GM18909 (cell line): ENCODE results near the gene KLHDC8B.
"Not testable (repeated sequence)": the region's sequence is repeated elsewhere in the genome, so short reads cannot be mapped to it uniquely, and the experiment has no call there.

ENCODE experiments used
- ATAC-seq: cut with Tn5 transposase; IDR thresholded peaks from one replicate; pipeline ENCODE4 v1.9.1; 2021; ENCODE audit warnings: mild to moderate bottlenecking; ENCODE audit not compliant: unreplicated experiment, poor library complexity

Gene KLHDC8B

DNA sequence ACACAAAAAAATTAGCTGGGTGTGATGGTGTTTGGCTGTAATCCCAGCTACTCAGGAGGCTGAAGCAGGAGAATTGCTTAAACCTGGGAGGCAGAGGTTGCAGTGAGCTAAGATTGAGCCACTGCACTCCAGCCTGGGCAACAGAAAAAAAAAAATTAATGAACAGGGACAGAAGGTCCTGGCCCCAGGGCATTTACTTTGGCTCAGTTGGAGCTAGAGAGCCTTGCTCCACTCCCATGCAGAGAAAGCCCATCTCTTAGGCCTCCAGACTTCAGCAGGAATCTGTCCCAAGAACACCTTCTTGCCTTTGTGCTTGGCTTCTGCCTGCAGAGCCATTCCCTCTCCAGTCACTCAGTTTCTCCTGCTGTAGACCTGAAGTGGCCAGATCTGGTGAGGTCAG lies 8.7 kb downstream of the KLHDC8B start:
- no peak for ATAC-seq

DNA sequence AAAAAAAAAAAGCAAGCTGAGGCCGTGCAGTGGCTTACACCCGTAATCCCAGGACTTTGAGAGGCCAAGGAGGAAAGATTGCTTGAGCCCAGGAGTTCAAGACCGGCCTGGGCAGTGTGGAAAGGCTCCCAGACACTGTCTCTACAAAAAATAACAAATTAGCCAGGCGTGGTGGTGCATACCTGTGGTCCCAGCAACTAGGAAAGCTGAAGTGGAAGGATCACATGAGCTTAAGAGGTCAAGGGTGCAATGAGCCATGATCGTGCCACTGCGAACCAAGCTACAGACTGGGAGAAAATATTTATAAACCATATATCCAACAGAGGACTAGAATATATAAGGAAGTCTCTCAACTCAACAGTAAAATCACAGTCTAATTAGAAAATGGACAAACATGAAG lies 10.0 kb downstream of the KLHDC8B start:
- ATAC-seq, result no peak

DNA sequence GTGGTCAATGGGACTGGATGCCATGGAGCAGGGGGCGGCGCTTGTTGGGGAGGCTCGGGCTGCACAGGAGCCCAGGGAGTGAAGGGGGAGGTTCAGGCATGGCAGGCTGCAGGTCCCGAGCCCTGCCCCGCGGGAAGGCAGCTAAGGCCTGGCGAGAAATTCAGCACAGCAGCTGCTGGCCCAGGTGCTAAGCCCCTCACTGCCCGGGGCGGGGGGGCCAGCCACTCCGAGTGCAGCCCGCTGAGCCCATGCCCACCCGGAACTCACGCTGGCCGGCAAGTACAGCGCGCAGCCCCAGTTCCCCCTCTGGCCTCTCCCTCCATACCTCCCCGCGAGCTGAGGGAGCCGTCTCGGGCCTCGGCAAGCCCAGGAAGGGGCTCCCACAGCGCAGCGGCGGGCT lies 11.3 kb downstream of the KLHDC8B start:
- no peak for ATAC-seq

DNA sequence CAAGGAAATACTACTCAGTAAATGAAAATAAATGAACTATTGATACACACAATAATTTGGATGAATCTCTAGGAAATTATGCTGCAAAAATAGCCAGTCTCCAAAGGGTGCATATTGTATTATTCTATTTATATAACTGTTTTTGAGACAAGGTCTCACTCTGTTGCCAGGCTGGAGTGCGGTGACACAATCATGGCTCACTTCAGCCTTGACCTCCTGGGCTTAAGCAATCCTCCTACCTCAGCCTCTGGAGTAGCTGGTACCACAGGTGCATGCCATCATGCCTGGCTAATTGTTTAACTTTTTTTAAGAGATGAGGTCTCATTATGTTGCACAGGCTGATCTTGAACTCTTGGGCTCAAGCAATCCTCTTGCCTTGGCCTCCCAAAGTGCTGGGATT lies 12.5 kb downstream of the KLHDC8B start:
- no peak for ATAC-seq

DNA sequence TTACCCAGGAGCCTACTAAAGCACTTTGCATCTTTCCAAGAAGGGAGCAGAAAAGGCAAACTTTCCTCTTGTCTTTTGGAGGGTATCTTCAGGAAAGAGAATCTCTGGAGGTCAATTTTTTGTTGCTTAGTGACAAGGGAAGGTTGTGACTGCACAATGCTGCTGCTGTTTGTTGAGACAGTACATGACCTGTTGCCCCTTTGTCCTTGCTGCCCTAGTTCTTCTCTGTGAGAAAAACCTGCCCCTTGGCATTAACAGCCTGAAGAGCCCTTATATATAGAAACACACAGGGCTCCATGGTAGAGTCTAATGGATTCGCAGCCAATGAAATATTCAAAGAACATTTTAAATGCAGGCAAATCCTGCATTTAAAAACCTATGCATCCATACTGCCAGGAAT lies 20.3 kb downstream of the KLHDC8B start:
- ATAC-seq, result no peak

DNA sequence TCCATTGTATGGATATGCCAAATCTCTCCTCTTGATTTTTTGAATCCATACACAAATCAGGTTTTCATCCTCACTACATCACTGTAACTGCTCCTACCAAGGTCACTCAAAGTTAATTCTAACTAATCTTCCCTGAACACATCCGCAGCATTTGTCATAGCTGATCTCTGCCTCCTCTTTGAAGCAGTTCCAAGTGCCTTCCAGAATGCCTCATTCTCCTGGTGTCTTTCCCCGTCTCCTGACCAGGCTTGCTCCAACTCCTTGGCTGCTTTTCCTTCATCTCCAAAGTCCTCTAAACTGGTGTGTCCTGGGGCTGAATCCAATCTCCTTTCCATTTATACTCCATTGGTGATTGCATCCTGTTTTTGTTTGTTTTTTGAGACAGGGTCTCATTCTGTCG lies 26.8 kb downstream of the KLHDC8B start:
- no peak for ATAC-seq

DNA sequence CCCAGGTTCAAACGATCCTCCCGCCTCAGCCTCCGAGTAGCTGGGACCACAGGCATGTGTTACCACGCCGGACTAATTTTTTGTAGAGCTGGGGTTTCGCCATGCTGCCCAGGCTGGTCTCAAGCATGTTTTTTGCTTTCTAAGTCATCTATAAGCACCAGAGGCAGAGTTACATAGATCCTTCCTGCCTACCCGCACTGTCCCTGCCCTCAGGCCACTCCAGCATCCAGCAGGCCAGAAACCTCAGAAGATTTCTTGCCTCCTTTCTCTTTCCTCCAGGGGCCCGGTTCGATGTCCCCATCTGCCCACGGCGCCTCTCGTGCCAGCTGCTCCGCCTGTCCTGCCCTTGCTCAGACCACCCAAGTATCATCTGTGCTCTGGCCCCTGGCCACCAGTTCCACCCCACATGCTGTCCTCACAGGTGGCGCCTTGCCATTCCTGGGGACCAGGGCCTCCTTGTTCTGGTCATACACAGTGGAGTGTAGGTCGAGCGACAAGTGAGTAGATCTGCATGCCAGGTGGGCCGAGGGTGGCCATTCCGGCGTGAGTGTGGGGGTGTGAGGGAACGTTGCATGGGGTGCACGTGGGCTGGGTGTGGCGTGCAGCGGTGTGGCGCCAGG lies 27.3 kb downstream of the KLHDC8B start:
- no peak for ATAC-seq

DNA sequence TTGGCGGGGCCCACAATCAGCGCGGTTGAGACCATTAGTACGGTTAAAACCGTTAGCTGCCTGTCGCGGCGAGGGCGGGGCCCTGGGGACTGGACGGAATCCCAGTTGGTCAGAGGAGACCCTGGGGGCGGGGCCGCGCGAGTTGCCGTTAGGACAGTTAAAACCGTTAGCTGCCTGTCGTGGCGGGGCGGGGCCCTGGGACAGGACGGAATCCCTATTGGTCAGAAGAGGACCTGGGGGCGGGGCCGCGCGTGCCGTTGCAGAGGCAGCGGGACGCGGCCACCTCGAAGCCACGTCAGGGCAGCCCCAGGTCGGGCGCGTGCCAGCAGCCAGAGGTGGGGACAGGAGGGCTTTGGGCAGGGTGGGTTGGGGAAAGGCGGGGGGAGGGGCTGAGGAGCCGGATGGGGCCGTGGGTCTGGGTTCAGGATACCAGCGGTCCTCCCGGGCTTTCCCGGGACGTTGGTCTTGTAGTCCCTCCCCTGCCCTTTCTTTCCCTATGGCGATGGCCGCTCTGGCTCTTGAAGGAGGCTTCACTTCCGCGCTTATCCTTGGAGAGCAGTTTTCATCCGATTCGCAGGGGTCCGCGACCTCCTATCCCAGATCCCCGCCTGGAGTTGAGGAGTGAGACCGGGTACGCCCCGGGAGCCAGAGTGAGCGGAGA lies 28.0 kb downstream of the KLHDC8B start:
- no peak for ATAC-seq

DNA sequence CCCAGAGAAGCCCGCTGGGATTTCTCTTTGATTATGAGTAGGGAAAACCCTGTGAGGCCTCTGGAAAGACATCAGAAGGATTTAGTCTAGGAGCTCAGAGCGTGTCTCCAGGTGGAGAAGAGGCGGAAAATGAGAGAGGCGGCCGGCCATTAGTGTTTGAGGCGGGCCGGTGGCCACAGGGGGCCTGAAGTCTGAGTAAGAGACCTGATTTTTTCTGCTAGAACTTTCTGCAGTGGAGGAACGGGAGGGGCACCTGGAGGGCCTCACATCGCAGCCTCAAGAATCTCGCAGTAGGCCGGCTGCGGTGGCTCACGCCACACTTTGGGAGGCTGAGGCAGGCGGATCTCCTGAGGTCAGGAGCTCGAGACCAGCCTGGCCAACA lies 28.5 kb downstream of the KLHDC8B start:
- no peak for ATAC-seq

DNA sequence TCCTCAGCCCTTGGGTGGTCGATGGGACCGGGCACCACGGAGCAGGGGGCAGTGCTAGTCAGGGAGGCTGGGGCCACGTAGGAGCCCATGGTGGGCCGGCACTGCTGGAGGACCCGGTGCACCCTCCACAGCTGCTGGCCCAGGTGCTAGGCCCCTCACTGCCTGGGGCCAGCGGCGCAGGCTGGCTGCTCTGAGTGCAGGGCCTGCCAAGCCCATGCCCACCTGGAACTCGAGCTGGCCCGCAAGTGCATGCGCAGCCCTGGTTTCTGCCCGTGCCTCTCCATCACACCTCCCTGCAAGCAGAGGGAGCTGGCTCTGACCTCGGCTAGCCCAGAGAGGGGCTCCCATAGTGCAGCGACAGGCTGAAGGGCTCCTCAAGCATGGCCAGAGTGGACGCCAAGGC lies 42.1 kb downstream of the KLHDC8B start:
- ATAC-seq, result no peak

DNA sequence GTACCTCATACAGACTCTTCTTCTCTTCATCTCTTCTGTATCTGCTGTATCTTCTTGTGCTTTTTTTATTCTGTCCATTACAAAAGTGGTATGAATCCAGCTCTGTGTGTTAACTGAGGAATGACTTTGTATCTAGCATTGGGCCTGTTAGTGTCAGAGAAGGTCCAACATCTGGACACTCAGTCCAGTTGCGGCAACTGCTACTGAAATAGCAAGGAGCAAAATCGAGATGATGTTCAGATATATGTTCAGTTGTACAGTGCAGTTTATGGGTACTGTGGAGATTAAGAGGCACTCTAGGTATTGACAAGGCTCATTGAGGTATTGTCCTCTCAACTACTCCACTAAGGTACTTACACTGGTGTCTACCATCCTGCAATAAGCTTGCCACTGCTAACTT lies 42.6 kb downstream of the KLHDC8B start:
- no peak for ATAC-seq

DNA sequence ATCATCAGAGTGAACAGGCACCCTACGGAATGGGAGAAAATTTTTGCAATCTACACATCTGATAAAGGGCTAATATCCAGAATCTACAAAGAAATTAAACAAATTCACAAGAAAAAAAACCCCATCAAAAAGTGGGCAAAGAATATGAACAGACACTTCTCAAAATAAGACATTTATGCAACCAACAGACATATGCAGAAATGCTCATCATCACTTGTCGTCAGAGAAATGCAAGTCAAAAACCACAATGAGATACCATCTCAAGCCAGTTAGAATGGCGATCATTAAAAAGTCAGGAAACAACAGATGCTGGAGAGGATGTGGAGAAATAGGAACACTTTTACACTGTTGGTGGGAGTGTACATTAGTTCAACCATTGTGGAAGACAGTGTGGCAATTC lies 45.3 kb downstream of the KLHDC8B start:
- not testable (repeated sequence) for ATAC-seq

DNA sequence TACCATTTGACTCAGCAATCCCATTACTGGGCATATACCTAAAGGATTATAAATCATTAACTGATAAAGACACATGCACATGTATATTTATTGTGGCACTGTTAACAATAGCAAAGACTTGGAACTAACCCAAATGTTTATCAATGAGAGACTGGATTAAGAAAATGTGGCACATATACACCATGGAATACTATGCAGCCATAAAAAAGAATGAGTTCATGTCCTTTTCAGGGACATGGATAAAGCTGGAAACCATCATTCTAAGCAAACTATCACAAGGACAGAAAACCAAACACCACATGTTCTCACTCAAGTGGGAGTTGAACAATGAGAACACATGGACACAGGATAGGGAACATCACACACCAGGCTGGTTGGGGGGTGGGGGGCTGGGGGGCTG lies 45.7 kb downstream of the KLHDC8B start:
- ATAC-seq, result not testable (repeated sequence)

DNA sequence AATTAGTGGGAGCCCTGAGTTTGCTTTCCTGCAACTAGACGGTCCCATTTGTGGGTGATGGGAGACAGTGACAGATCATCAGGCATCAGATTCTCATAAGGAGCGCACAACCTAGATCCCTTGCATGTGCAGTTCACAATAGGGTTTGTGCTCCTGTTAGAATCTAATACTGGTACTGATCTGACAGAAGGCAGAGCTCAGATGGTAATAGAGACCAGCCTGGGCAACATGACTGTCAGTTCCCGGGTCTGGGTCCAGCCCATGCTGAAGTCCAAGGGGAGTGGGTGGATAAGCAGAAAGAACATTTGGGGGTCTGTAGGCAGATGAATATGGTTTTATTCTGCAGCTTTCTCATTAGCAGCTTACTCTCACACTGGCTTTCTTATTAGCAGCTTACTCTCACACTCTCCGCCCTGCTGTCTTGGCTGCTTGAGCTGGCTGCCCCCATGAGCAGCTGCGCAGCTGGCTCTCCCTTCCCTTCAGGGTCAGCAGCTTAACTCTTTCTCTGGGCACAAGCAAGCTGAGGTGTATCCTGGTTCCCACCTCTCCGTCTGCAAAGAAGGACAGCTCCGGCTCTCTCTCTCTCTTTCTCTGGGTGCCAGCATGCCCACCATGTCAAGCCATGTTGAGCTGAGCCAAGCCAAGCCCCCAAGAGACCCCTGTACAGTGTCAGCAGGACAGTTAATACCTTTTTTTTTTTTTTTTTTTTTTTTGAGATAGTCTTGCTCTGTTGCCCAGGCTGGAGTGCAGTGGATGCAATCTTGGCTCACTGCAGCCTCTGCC lies 46.5 kb downstream of the KLHDC8B start:
- no peak for ATAC-seq

DNA sequence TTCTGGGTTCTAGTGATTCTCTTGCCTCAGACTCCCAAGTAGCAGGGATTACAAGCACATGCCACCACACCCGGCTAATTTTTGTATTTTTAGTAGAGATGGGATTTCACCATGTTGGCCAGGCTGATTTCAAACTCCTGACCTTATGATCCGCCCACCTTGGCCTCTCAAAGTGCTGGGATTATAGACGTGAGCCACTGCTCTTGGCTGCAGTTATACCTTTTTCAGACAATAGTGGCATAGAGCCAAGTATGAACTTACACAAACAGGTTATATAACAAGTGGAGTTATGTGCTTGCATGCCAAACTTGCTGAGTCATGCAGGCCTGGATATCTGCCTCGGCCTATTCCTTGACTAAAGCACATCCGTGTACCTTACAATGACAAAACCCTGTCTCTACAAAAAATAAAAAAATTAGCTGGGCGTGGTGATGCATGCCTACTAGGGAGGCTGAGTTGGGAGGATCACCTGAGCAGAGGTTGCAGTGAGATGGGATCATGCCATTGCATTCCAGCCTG lies 47.1 kb downstream of the KLHDC8B start:
- not testable (repeated sequence) for ATAC-seq

DNA sequence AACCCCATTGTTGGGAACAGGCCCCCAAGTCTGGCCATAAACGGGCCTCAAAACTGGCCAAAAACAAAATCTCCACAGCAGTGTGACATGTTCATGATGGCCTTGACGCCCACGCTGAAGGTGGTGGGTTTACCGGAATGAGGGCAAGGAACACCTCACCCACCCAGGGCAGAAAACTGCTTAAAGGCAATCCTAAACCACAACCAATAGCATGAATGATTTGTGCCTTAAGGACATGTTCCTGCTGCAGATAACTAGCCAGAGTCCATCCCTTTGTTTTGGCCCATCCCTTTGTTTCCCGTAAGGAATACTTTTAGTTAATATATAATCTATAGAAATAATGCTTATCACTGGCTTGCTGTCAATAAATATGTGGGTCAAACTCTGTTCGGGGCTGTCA lies 47.7 kb downstream of the KLHDC8B start:
- ATAC-seq, result no peak

DNA sequence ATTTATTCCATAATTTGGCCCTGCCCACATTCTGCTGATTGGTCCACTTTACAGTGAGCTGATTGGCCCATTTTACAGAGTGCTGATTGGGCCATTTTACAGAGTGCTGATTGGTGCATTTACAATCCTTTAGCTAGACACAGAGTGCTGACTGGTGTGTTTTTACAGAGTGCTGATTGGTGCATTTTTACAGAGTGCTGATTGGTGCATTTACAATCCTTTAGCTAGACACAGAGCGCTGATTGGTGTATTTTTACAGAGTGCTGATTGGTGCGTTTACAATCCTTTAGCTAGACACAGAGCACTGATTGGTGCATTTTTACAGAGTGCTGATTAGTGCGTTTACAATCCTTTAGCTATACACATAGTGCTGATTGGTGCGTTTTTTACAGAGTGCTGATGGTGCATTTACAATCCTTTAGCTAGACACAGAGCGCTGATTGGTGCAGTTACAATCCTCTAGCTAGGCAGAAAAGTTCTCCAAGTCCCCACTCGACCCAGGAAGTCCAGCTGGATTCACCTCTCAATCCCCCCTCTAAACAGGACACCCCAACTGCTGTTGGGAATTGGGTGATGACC lies 49.7 kb downstream of the KLHDC8B start:
- not testable (repeated sequence) for ATAC-seq

DNA sequence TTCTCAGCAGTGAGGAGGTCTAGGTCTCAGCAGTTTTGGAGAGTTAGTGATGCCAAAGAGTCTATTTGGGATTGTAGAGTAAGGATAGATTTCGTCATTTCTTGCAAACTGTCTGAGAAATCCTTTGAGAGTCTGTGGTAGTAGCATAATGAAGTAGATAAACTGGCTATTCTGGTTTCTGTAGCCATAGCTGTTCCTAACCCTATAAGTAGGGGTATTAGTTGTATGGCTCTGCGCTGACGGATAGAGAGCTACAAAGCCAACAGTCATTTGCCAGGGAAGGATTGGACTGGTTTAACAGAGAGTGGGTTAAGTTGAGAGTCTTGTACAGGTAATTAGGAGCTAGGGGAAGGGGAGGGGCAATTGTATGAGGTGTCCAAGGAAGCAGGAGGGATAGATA lies 50.6 kb downstream of the KLHDC8B start:
- no peak for ATAC-seq
